Neutrophil (primary cell): ENCODE data around the gene CAST.

Source experiments
- H3K27ac ChIP-seq: fragments of 200-600 bp; sonication (generic); 2 replicates; pipeline ENCODE4 v1.5.1; 2016; ENCODE audit warnings: mild to moderate bottlenecking, moderate library complexity
- H3K27me3 ChIP-seq: fragments of 200-600 bp; sonication (generic); 2 replicates; pipeline ENCODE4 v1.6.0; 2016; ENCODE audit warnings: mild to moderate bottlenecking
- H3K36me3 ChIP-seq: fragments of 200-600 bp; sonication (generic); 2 replicates; pipeline ENCODE4 v1.5.1; 2017
- H3K4me1 ChIP-seq, 2 experiments: fragments of 200-600 bp in 1 of 2; sonication (generic) in 1 of 2; 1 replicate in 1 of 2; 2 replicates in 1 of 2; pipeline versions ENCODE4 v1.5.1 to v1.6.1; 2013 to 2016; ENCODE audit warnings: low read depth in 1 of 2, low read length in 1 of 2, mild to moderate bottlenecking in 1 of 2, moderate library complexity in 1 of 2; ENCODE audit not compliant: control insufficient read depth in 1 of 2, insufficient read depth in 1 of 2
- H3K4me3 ChIP-seq, 2 experiments: fragments of 200-600 bp in 1 of 2; sonication (generic) in 1 of 2; 1 replicate in 1 of 2; 2 replicates in 1 of 2; pipeline ENCODE4 v1.5.1; 2013 to 2016; ENCODE audit warnings: low read depth in 1 of 2, low read length in 1 of 2, mild to moderate bottlenecking in 1 of 2, moderate library complexity in 1 of 2
- H3K9me3 ChIP-seq: fragments of 200-600 bp; sonication (generic); 2 replicates; pipeline ENCODE4 v1.5.1; 2016
- TF ChIP-seq, protein P1 (sequence below): fragments of 200-600 bp; sonication (generic); IDR thresholded peaks from 2 replicates; pipeline ENCODE4 v1.5.1; 2016; ENCODE audit warnings: antibody characterized with exemption

CAST gene

DNA sequence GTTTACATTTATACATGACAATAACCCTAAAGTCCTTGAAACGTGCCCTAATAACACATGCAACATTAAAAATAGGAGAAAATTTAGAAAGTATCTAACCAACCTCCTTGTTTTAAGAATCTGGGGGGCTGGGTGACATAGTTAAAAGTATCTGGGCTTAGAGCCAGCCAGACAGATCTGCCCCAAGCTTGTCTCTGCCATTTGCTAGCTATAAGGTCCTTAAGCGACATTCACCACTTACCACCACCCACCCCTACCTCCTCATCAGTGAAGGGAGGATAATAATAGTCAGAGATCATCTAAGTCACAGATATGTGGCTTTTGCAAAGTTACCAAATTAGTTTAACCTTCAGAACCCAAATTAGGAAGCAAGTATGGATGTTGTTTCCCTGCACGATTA lies 33.8 kb upstream of the CAST start:
- no peaks in the 10 kb centered on the region for H3K36me3 ChIP-seq
- H3K4me1 ChIP-seq: no peaks in the 10 kb centered on the region
- H3K27ac ChIP-seq: no peak overlapping the region
- H3K27me3 ChIP-seq: no peaks in the 10 kb centered on the region
- TF ChIP-seq, protein P1, sequence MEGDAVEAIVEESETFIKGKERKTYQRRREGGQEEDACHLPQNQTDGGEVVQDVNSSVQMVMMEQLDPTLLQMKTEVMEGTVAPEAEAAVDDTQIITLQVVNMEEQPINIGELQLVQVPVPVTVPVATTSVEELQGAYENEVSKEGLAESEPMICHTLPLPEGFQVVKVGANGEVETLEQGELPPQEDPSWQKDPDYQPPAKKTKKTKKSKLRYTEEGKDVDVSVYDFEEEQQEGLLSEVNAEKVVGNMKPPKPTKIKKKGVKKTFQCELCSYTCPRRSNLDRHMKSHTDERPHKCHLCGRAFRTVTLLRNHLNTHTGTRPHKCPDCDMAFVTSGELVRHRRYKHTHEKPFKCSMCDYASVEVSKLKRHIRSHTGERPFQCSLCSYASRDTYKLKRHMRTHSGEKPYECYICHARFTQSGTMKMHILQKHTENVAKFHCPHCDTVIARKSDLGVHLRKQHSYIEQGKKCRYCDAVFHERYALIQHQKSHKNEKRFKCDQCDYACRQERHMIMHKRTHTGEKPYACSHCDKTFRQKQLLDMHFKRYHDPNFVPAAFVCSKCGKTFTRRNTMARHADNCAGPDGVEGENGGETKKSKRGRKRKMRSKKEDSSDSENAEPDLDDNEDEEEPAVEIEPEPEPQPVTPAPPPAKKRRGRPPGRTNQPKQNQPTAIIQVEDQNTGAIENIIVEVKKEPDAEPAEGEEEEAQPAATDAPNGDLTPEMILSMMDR: no peak
- no peak overlapping the region for H3K4me3 ChIP-seq
- H3K9me3 ChIP-seq: no peaks in the 10 kb centered on the region

DNA sequence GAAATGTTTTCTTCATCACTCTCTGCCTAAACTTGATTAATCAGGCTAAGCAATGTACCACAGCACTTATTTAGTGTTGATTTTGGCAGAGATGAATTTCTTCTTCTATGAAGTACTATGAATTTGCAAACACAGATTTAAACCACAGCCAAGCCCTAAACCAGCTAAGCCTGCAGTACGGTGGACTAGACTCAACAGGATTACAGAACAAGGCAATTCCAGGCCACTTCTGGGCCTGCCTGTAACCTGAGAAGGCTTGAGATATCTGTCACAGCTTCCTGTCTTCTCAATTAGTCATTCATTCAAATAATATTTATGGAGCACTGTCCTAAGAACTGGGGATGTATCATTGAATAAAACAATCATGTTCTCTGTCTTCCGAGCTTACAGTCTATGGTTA lies 32.4 kb upstream of the CAST start:
- no peak overlapping the region for H3K4me3 ChIP-seq
- TF ChIP-seq, protein P1: no peak
- H3K9me3 ChIP-seq: no peaks in the 10 kb centered on the region
- H3K36me3 ChIP-seq: no peaks in the 10 kb centered on the region
- H3K27ac ChIP-seq: no peak overlapping the region
- peaks cover 2% of the 10 kb centered on the region for H3K27me3 ChIP-seq
- no peaks in the 10 kb centered on the region for H3K4me1 ChIP-seq

DNA sequence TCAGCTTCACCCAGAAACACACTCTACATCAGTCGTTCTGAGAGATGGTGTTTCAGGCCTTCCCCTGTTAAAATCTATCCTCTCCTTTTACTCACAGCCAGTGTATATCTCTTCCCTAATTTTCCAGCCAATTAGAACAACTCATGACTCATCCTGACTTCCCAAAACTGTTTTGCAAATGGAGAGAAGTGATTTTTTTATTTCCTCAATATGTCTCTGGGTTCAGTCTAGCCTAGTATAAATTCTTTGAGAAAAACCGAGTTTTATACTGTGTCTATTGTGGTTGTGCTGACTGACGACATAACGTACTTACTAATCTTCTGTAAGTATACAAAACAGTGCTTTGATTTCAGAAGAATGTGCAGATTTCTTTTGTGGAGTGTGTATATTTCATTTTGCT lies 28.4 kb upstream of the CAST start:
- no peaks in the 10 kb centered on the region for H3K36me3 ChIP-seq
- no peaks in the 10 kb centered on the region for H3K9me3 ChIP-seq
- no peaks in the 10 kb centered on the region for H3K4me1 ChIP-seq
- peaks cover 14% of the 10 kb centered on the region for H3K27me3 ChIP-seq
- H3K4me3 ChIP-seq: no peak overlapping the region
- TF ChIP-seq, protein P1: no peak
- H3K27ac ChIP-seq: no peak overlapping the region

DNA sequence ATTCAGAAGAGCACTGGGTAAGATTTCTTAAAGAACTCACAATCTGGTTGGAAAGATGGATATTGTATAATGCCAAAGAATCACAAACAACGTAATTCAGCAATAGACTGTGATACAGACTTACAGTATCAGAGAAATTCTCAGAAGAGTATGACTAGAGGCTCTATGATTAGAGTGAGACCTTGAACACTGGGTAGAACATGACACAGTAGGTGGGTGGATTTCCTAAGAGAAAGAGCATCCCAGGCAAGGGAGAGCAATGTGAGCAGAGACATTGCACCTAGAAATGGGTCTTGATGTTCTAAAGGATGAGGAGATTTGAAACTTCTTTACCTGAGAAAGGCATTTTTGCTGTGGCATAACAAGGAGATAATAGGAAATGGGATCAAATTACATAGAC lies 27.3 kb upstream of the CAST start:
- Histone ChIP-seq H3K36me3 (no peaks in the 10 kb centered on the region), H3K9me3 (no peaks in the 10 kb centered on the region), H3K27ac (no peak overlapping the region), H3K4me1 (no peaks in the 10 kb centered on the region), H3K4me3 (no peak overlapping the region), H3K27me3 (peaks cover 14% of the 10 kb centered on the region)
- TF ChIP-seq, protein P1: no peak

DNA sequence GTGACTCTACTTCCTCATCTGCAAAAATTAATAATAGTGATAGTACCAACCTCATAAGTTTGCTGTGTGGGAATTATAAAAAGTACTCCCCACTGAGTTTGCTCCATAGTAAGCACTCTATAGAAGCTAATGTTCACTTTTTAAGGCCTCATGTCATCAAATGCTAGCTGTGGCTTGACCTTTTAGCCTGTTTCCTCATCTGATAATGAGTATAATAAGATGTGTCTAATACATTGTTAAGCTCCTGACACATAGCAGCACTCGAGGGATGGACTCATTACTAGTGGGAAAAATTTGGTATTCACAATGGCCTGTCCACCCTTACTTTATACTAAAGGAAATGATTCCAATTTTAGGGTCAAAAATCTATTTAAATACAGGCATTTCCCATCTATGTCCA lies 26.1 kb upstream of the CAST start:
- H3K9me3 ChIP-seq: no peaks in the 10 kb centered on the region
- TF ChIP-seq, protein P1: no peak
- H3K4me1 ChIP-seq: no peaks in the 10 kb centered on the region
- no peak overlapping the region for H3K27ac ChIP-seq
- peaks cover 14% of the 10 kb centered on the region for H3K27me3 ChIP-seq
- H3K4me3 ChIP-seq: no peak overlapping the region
- H3K36me3 ChIP-seq: no peaks in the 10 kb centered on the region

DNA sequence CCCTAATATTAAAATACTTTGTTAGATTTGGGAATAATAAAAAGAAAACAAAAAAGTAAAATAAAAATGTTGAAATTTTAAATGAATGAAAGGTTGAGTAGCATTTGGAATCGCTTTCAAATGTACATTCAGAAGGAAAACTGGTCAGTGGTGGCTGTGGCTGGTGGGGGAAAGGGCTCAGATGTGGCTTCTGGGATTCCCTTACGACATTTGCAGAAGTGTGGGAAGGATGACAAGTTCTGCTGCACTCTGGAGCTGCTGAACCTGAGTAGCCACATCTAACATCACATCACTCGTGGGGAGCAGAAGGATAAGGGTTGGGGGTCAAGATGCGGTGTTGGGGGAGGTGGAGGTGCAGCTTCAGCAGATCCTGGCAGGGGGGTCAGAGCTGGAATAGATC lies 25.6 kb upstream of the CAST start:
- peaks cover 14% of the 10 kb centered on the region for H3K27me3 ChIP-seq
- no peaks in the 10 kb centered on the region for H3K36me3 ChIP-seq
- H3K4me3 ChIP-seq: no peak overlapping the region
- no peak overlapping the region for H3K27ac ChIP-seq
- no peaks in the 10 kb centered on the region for H3K4me1 ChIP-seq
- TF ChIP-seq, protein P1: no peak
- H3K9me3 ChIP-seq: no peaks in the 10 kb centered on the region
